Neuronal stem cell (in vitro differentiated cells): ENCODE measurements around the gene POLR2J.
A peak's percentile ranks its signal among the peaks of the same experiment; 100 is the strongest.

Experiments used
- DNase-seq: peaks from one replicate; pipeline ENCODE4 v3.0.0-alpha.2; 2013; ENCODE audit warnings: low spot score
- H2AFZ ChIP-seq: one replicate; pipeline ENCODE4 v1.6.1; 2013; ENCODE audit warnings: mild to moderate bottlenecking, low read length, inconsistent platforms
- H2AK5ac ChIP-seq: 2 replicates; pipeline ENCODE4 v1.6.1; 2013; ENCODE audit warnings: low read depth, mild to moderate bottlenecking, inconsistent platforms, low read length, moderate library complexity, mixed read lengths
- H2BK120ac ChIP-seq: 2 replicates; pipeline ENCODE4 v1.6.1; 2013; ENCODE audit warnings: low read depth, mild to moderate bottlenecking, inconsistent platforms, low read length, moderate library complexity, mixed read lengths
- H2BK12ac ChIP-seq: one replicate; pipeline ENCODE4 v1.6.1; 2013; ENCODE audit warnings: low read length, inconsistent platforms
- H2BK15ac ChIP-seq: 2 replicates; pipeline ENCODE4 v1.6.1; 2013; ENCODE audit warnings: mild to moderate bottlenecking, low read length, inconsistent platforms, mixed read lengths
- H2BK5ac ChIP-seq: one replicate; pipeline ENCODE4 v1.6.1; 2013; ENCODE audit warnings: inconsistent platforms, mild to moderate bottlenecking, low read length, moderate library complexity
- H3K14ac ChIP-seq: one replicate; pipeline ENCODE4 v1.6.1; 2013; ENCODE audit warnings: low read length, inconsistent platforms
- H3K18ac ChIP-seq: 2 replicates; pipeline ENCODE4 v1.6.1; 2013; ENCODE audit warnings: low read length, inconsistent platforms
- H3K23ac ChIP-seq: 2 replicates; pipeline ENCODE4 v1.6.1; 2013; ENCODE audit warnings: low read depth, mild to moderate bottlenecking, mixed read lengths, low read length, inconsistent platforms; ENCODE audit not compliant: poor library complexity
- H3K27ac ChIP-seq: replicated peaks from 3 replicates; pipeline ENCODE4 v1.5.1; 2013; ENCODE audit warnings: low read length, inconsistent platforms
- H3K27me3 ChIP-seq, 3 experiments: 2 replicates each; pipeline ENCODE4 v1.6.1; 2013; ENCODE audit warnings: low read length in 3 of 3, mild to moderate bottlenecking in 2 of 3, inconsistent platforms in 1 of 3, low read depth in 1 of 3, mixed read lengths in 1 of 3, moderate library complexity in 1 of 3; ENCODE audit not compliant: control insufficient read depth in 3 of 3, insufficient read depth in 3 of 3
- H3K36me3 ChIP-seq, 2 donors: replicated peaks in 1 of 2; 2 replicates each; pipeline ENCODE4 v1.6.1; 2013; ENCODE audit warnings: low read length in 2 of 2; ENCODE audit not compliant: control insufficient read depth in 2 of 2, insufficient read depth in 2 of 2
- H3K4ac ChIP-seq: 2 replicates; pipeline ENCODE4 v1.6.1; 2013; ENCODE audit warnings: inconsistent platforms, mild to moderate bottlenecking, low read length, moderate library complexity
- H3K4me1 ChIP-seq, 2 donors: 1 replicate in 1 of 2; 2 replicates in 1 of 2; pipeline ENCODE4 v1.6.1; 2013; ENCODE audit warnings: low read length in 2 of 2, low read depth in 1 of 2; ENCODE audit not compliant: control insufficient read depth in 2 of 2, insufficient read depth in 1 of 2
- H3K4me2 ChIP-seq: one replicate; pipeline ENCODE4 v1.6.1; 2013; ENCODE audit warnings: mild to moderate bottlenecking, low read length, inconsistent platforms; ENCODE audit not compliant: insufficient read depth, poor library complexity, severe bottlenecking
- H3K4me3 ChIP-seq, 2 donors: 2 replicates each; pipeline ENCODE4 v1.5.1; 2013; ENCODE audit warnings: low read length in 2 of 2, mild to moderate bottlenecking in 2 of 2, inconsistent platforms in 1 of 2, moderate library complexity in 1 of 2
- H3K79me1 ChIP-seq: one replicate; pipeline ENCODE4 v1.6.1; 2013; ENCODE audit warnings: low read depth, mild to moderate bottlenecking, inconsistent platforms, low read length, moderate library complexity
- H3K9ac ChIP-seq: one replicate; pipeline ENCODE4 v1.6.1; 2013; ENCODE audit warnings: mild to moderate bottlenecking, low read depth, low read length, inconsistent platforms; ENCODE audit not compliant: poor library complexity
- H3K9me3 ChIP-seq, 2 donors: replicated peaks in 1 of 2; 2 replicates each; pipeline versions ENCODE3 to v1.6.1; 2013; ENCODE audit warnings: low read length in 2 of 2, mild to moderate bottlenecking in 2 of 2, inconsistent platforms in 1 of 2, low read depth in 1 of 2, mixed read lengths in 1 of 2, moderate library complexity in 1 of 2; ENCODE audit not compliant: control insufficient read depth in 2 of 2, insufficient read depth in 1 of 2
- H4K8ac ChIP-seq: one replicate; pipeline ENCODE4 v1.6.1; 2013; ENCODE audit warnings: low read depth, mild to moderate bottlenecking, inconsistent platforms, low read length, moderate library complexity
- H4K91ac ChIP-seq: one replicate; pipeline ENCODE4 v1.6.1; 2013; ENCODE audit warnings: low read length, low read depth, mild to moderate bottlenecking, inconsistent platforms; ENCODE audit not compliant: poor library complexity
- WGBS, 2 donors: extraction: QIAGEN DNeasy Blood & Tissue Kit; methylation state at CpG; one replicate each; pipeline ENCODE4 v1.1.7; 2013; ENCODE audit warnings: missing lambda C conversion rate in 2 of 2, mixed read lengths in 1 of 2; ENCODE audit not compliant: insufficient read length in 2 of 2, insufficient replicate concordance in 1 of 2; ENCODE audit errors: extremely low coverage in 2 of 2; 5-methylcytosine and 5-hydroxymethylcytosine counted together

Gene POLR2J

GRCh38 chr7:102473271-102473991, 5.3 kb downstream of the POLR2J start:
- no peaks in the 10 kb centered on the region for H3K9me3 ChIP-seq
- WGBS, 2 donors = no CpG with 5 or more reads among the region's 23 CpGs
- H3K23ac ChIP-seq = no peak overlapping the region
- no peak overlapping the region for H4K91ac ChIP-seq
- no peak overlapping the region for H2BK120ac ChIP-seq
- H3K4ac ChIP-seq = no peak overlapping the region
- no peak overlapping the region for H3K9ac ChIP-seq
- H3K79me1 ChIP-seq = peaks cover 4% of the 10 kb centered on the region
- no peak overlapping the region for H4K8ac ChIP-seq
- H3K27me3 ChIP-seq = no peaks in the 10 kb centered on the region
- H2AK5ac ChIP-seq = no peak overlapping the region
- H3K14ac ChIP-seq = no peak overlapping the region
- H2BK5ac ChIP-seq = no peak overlapping the region
- H3K4me2 ChIP-seq = no peak overlapping the region
- H2BK15ac ChIP-seq = no peak overlapping the region
- no peak for DNase-seq
- no peak overlapping the region for H2AFZ ChIP-seq
- H3K4me1 ChIP-seq = no peaks in the 10 kb centered on the region
- H2BK12ac ChIP-seq = no peak overlapping the region
- H3K4me3 ChIP-seq = no peak overlapping the region
- H3K18ac ChIP-seq = no peak overlapping the region
- H3K36me3 ChIP-seq = peaks cover 19 to 44% of the 10 kb centered on the region in 2 donors
- no peak overlapping the region for H3K27ac ChIP-seq

GRCh38 chr7:102472126-102473041, 6.3 kb downstream of the POLR2J start:
- Histone ChIP-seq H3K27me3 (no peaks in the 10 kb centered on the region), H3K4me2 (no peak overlapping the region), H3K18ac (no peak overlapping the region), H3K4ac (no peak overlapping the region), H2BK12ac (no peak overlapping the region), H2AK5ac (no peak overlapping the region), H3K4me1 (no peaks in the 10 kb centered on the region), H3K9ac (no peak overlapping the region), H3K14ac (no peak overlapping the region), H4K91ac (no peak overlapping the region), H3K27ac (no peak overlapping the region), H2AFZ (no peak overlapping the region), H3K23ac (peak overlapping the region; percentile 80), H2BK5ac (no peak overlapping the region), H3K4me3 (peak overlapping the region; percentile 2 to 32), H2BK15ac (no peak overlapping the region), H4K8ac (peak overlapping the region; percentile 65), H3K36me3 (peaks cover 20 to 55% of the 10 kb centered on the region in 2 donors), H3K9me3 (no peaks in the 10 kb centered on the region), H2BK120ac (no peak overlapping the region), H3K79me1 (peaks cover 9% of the 10 kb centered on the region)
- WGBS, 2 donors = no CpG with 5 or more reads among the region's 31 CpGs
- DNase-seq = no peak

GRCh38 chr7:102471791-102472125, 7.0 kb downstream of the POLR2J start:
- no peak overlapping the region for H2AK5ac ChIP-seq
- H3K9me3 ChIP-seq = no peaks in the 10 kb centered on the region
- H3K36me3 ChIP-seq = peaks cover 20 to 57% of the 10 kb centered on the region in 2 donors
- peak overlapping the region in 1 of 2 donors; percentile 32 for H3K4me3 ChIP-seq
- H3K18ac ChIP-seq = no peak overlapping the region
- H3K4me2 ChIP-seq = no peak overlapping the region
- H3K79me1 ChIP-seq = peaks cover 9% of the 10 kb centered on the region
- H3K27me3 ChIP-seq = no peaks in the 10 kb centered on the region
- H3K14ac ChIP-seq = no peak overlapping the region
- no peak for DNase-seq
- no peak overlapping the region for H2BK5ac ChIP-seq
- no peak overlapping the region for H3K23ac ChIP-seq
- no peak overlapping the region for H2BK12ac ChIP-seq
- H2BK15ac ChIP-seq = no peak overlapping the region
- H3K9ac ChIP-seq = no peak overlapping the region
- no CpG with 5 or more reads among the region's 6 CpGs for WGBS, 2 donors
- no peak overlapping the region for H3K27ac ChIP-seq
- no peak overlapping the region for H3K4ac ChIP-seq
- no peaks in the 10 kb centered on the region for H3K4me1 ChIP-seq
- no peak overlapping the region for H2BK120ac ChIP-seq
- no peak overlapping the region for H4K8ac ChIP-seq
- no peak overlapping the region for H2AFZ ChIP-seq
- no peak overlapping the region for H4K91ac ChIP-seq
